ENCODE results near the gene CYSTM1.

CYSTM1 gene

GRCh38 chr5:140239939-140240700 lies 65.1 kb downstream of the CYSTM1 start:
- peak; percentile 44 for DNase-seq

DNA sequence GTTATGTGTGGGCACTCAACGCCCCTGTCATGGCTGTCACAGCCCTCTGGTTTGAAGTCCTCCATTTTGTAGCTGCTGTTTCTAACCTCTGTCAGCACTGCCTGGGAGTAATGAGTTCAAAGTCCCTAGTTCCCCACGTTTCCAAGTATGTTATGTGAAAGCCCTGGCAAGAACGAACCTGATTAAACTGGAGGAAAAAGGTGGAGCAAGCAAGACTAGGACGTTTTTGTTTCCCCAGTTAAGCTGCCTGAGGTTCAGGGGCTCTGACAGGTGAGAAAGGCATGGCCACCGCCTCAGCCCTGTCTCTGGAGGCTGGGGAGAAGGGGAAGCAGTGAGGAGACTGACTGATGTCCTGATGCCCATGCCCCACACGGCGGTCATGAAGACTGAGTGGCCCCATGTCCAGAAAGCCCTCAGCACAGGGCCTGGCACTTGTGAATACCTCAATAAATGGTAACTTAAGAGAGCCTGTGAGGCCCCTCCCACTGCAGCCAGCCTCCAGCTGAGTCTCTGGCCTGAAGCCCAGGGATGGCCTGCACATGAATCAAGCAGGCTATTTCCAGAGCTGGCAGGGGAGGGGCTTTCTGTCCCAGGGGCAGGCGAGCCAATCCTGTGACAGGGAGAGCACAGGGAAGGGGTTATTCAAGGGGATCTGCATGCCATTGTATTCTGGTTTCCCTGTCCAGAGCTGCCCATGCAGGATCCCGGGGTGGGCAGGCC lies 66.2 kb downstream of the CYSTM1 start:
- DNase-seq: no peak

- DNase-seq: no peak
Observed at GRCh38 chr5:140242099-140242498, 67.1 kb downstream of the CYSTM1 start.

DNA sequence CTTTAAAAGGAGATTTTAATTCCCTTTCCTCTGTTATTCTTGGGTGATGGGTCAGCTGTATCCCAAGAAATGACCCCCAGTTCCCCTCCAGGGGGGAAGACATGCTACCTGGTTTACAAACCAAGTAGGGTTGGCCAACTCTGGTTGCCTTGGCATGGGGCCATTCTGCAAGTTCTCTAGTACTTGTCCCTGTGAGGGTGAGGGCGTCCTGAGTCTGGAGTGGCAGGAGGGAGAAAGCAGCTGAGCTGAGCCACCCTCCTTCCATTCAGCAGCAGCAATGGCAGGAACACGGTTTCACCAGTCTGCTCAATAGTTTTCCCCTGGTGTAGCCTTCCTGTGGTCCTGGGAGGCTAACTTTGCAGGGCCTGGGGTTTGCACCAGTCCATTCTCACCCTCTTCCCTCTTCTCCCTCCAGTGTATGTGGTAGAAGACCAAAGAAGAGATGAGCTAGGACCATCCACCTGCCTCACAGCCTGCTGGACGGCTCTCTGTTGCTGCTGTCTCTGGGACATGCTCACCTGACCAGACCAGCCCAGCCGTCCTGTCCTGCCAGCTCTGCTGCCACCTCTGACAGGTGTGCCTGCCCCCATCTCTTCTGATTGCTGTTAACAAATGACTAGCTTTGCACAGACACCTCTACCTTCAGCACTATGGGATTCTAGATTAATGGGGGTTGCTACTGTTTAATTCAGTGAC lies 68.0 kb downstream of the CYSTM1 start:
- DNase-seq: no peak

DNA sequence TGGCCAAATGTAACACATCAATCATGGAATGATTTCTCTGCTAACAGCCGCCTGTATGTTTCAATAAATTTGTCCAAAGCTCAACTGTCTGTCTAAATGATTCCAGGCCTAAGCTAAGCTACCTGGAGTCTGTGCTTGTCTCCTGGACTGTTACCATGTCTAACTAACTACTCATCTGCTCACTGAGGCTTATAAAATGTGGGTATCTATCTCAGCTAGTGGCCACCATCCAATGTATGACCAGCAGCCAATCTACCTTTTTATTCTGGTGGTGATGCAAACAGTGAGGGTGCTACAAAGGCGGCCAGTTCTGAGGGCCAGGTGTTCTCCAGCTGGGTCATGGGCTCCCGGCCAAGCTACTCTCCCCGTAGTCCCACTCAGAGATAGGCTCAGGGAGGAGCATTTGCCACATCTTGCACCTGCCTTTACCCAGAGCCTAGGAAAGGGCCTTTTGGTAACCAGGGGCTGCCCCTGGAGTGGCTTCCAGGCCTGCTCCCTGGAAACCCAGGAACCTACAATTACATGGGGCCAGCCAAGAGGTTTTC lies 68.8 kb downstream of the CYSTM1 start:
- DNase-seq: no peak

DNA sequence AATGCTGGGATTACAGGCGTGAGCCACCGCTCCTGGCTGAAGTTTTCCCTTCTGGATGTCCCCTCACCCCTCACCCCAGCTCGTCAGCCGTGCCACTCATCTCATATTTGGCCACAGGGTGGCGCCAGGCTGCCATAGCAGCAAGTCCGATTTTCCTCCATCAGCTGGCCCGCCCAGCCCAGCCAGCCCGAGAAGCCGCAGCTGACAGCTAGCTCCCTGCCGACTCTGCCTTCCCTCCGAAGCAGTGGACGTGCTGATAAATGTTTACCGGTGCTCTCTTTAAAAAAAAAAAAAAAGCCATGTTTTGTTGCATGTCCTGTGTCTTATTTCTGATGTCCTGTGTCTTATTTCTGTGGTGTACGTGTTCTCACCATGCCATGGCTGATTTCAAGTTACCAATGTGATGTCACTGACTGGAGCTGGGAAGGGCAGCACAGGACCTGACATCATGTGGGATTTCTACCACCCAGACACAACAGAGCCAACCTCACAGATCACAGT lies 69.6 kb downstream of the CYSTM1 start:
- peak; percentile 76 for DNase-seq

- no peak for DNase-seq
Observed at GRCh38 chr5:140245341-140245740, 70.4 kb downstream of the CYSTM1 start.

- DNase-seq: no peak
Observed at GRCh38 chr5:140245926-140246325, 70.9 kb downstream of the CYSTM1 start.

DNA sequence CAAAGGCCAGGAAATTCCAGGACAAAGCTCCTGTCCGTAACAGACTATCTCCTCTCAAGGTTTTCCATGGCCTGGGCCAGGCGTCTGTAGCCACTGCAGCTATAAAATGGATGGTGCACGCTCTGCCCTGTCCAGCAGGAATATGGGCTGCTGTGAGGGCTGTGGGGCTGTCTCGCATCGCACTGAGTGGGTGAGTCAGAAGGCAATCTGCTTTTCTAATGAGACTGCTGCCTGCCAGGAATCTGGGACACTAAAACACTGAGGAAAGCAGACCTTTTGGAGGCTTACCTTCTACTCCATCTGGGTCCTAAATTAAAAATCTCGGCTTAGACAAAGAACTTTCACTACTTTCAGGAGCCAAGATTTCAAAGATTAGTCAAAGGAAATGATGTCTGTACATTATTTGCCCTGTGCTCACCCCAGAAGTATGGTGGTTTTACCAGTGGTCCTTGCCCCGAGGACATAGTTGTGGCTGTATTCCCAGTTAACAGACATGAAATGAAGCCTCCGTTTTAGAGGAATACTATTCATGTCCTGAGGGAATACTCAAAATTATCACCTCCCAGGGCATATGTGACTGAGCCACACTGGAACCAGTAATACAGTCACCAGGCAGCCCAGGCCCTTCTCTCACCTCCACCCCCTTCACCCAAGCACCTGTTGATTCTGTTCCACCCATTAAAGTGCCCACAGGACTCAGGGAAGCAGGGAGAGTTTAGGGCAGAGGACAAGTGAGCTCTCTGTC lies 71.6 kb downstream of the CYSTM1 start:
- no peak for DNase-seq

GRCh38 chr5:140248414-140248813 lies 73.4 kb downstream of the CYSTM1 start:
- DNase-seq: no peak

DNA sequence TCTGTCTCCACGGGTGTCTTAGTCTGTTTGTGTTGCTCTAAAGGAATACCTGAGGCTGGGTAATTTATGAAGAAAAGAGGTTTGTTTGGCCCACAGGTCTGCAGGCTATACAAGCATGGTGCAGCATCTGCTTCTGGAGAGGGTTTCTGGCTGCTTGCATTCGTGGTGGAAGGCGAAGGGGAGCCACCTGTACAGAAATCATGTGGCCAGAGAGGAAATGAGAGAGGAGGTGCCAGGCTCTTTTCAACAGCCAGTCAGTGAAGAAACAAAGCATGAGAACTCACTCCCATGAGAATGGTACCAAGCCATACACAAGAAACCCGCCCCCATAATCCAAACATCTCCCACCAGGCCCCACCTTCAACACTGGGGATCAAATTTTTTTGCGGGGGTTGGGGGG lies 74.5 kb downstream of the CYSTM1 start:
- DNase-seq: no peak

DNA sequence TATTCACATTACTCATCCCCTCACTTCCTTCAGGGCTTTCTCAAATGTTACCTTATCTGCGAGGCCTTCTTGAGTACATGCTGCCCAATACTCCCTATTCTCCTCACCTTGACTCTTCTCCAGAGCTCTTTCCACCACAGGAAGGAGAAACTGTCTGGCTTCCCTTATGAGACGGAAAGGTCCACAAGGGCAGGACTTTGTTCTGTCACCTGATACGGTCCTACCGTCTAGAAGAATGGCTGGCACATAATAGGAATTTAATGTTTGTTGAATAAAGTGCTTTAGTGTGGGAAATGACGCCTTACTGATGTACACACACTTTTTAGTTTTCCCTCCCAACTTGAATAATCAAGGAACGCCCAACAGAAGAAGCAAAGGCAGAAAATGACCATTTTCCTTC lies 75.4 kb downstream of the CYSTM1 start:
- no peak for DNase-seq

DNA sequence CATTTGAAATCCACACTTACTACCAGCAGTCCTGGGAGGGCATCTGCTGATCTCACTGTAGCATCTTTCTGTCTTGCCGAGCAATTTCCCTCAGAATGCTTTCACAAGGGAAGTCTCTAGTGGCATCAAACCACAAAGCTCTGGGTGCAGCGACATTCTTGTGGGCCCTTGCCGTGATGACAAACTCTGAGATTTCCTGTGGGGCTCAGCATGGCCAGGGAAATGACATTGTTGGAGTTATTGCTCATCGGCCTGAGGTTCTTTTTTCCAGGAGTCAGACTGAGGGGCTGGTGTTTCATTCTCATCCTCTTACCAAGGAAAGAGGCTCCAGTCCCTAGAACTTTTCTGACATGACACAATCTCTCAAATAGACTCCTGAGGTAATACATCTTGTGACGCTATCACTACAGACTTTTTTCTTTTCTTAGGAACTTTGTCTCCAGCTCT lies 76.6 kb downstream of the CYSTM1 start:
- peak; percentile 39 for DNase-seq

DNA sequence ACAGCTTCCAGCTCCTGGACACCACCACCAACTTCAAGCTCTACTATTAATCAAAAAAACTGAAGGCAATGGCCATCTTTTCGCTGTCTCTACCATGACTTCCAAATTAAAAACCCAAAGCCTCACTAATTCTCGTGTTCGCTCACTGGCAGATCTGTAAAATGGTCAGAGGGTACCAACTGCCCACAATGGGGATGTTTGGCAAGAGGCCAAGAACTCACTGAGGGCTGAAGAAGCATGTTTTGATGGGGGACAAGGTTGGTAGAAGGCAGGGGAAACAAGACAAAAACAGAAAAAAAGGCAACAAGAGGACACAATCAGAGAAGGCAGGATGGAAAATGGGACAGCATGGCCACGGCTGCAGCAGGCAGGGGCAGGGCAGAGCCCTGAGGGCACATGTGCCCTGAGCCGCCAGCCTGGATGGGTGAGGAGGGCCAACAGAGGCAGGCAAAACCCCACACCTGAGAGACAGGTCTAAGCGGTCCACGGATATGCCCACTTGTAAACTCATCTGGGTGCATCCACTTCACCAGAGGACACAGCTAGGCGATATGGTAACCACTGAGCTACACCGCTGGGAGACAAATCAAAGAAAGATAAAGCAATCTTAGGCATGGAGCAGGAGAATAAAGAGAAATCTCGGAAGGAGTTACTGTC lies 77.6 kb downstream of the CYSTM1 start:
- DNase-seq: no peak

DNA sequence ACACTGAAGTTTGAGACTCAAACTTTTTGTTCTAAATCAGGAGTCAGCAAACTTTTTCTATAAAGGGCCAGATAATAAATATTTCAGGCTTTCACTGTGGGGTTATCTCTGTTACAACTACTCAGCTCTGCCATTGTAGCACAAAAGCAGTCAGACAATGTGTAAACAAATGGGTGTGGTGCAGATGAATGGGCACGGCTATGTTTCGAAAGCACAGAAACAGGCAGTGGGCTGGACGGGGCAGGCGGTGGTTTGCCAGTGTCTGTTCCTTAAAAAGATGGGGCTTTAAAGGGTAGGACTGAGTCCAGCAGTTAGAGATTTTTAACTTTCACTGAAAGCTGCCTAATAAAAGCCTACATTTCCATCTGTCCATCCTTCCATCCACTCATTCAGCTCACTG lies 79.0 kb downstream of the CYSTM1 start:
- DNase-seq: no peak

GRCh38 chr5:140255460-140256157 lies 80.6 kb downstream of the CYSTM1 start:
- DNase-seq: no peak

DNA sequence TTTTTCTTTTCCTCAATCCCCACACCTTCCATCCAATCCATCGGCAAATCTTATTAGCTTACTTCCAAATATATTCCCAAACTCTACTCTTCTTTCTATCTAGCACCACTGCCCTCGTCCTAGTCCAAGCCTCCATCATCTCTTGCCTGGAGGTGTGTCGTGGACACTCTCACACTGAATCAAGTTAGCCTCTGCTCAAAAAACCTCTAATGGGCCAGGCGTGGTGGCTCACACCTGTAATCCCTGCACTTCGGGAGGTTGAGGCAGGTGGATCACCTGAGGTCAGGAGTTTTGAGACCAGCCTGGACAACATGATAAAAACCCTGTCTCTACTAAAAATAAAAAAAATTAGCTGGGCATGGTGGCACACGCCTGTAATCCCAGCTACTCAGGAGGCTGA lies 81.7 kb downstream of the CYSTM1 start:
- no peak for DNase-seq

- no peak for DNase-seq
Observed at GRCh38 chr5:140258016-140258415, 83.0 kb downstream of the CYSTM1 start.

- no peak for DNase-seq
Observed at GRCh38 chr5:140258873-140259272, 83.9 kb downstream of the CYSTM1 start.

GRCh38 chr5:140259500-140259899 lies 84.5 kb downstream of the CYSTM1 start:
- DNase-seq: no peak

DNA sequence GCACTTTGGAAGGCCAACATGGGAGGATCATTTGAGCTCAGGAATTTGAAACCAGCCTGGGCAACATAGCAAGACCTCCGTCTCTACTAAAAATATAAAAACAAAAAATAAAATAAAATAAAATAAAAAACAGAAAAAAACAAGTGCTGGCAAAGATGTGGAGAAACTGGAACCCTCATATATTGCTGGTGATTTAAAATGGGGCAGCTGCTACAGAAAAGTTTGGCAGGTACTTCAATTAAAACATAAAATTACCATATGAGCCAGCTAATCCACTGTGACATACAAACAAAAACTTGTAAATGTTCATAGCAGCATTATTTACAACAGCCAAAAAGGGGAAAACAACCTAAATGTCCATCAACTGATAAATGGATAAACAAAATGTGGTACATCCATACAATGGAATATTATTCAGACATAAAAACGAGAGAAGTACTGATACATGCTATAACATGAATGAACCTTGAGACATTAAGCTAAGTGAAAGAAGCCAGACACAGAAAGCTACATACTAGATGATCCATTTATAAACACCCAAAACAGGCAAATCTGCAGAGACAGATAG lies 85.2 kb downstream of the CYSTM1 start:
- DNase-seq: no peak
